ENCODE measurements around the gene OPRM1.
"Not testable (repeated sequence)": the region's sequence is repeated elsewhere in the genome, so short reads cannot be mapped to it uniquely, and the experiment has no call there.

The OPRM1 gene

GRCh38 chr6:154213782-154214181 lies 174.7 kb downstream of the OPRM1 start:
- DNase-seq, result no peak

- no peak for DNase-seq
Observed at GRCh38 chr6:154218301-154218700, 179.3 kb downstream of the OPRM1 start.

- no peak for DNase-seq
Observed at GRCh38 chr6:154218787-154219186, 179.7 kb downstream of the OPRM1 start.

- DNase-seq, result no peak
Observed at GRCh38 chr6:154219250-154219649, 180.2 kb downstream of the OPRM1 start.

GRCh38 chr6:154222716-154223115 lies 183.7 kb downstream of the OPRM1 start:
- DNase-seq, result no peak

- no peak for DNase-seq
Observed at GRCh38 chr6:154223296-154223695, 184.3 kb downstream of the OPRM1 start.

GRCh38 chr6:154226461-154226860 lies 187.4 kb downstream of the OPRM1 start:
- DNase-seq, result no peak

- no peak for DNase-seq
Observed at GRCh38 chr6:154227862-154228520, 189.0 kb downstream of the OPRM1 start.

- no peak for DNase-seq
Observed at GRCh38 chr6:154228521-154228905, 189.5 kb downstream of the OPRM1 start.

GRCh38 chr6:154229786-154230185 lies 190.7 kb downstream of the OPRM1 start:
- DNase-seq, result no peak

- DNase-seq, result no peak
Observed at GRCh38 chr6:154230393-154230792, 191.4 kb downstream of the OPRM1 start.

- DNase-seq, result no peak
Observed at GRCh38 chr6:154230910-154231595, 192.0 kb downstream of the OPRM1 start.

- DNase-seq, result no peak
Observed at GRCh38 chr6:154232013-154232910, 193.2 kb downstream of the OPRM1 start.

- no peak for DNase-seq
Observed at GRCh38 chr6:154233383-154233782, 194.3 kb downstream of the OPRM1 start.

- no peak for DNase-seq
Observed at GRCh38 chr6:154234019-154234772, 195.2 kb downstream of the OPRM1 start.

GRCh38 chr6:154236646-154237301 lies 197.7 kb downstream of the OPRM1 start:
- DNase-seq, result no peak

- no peak for DNase-seq
Observed at GRCh38 chr6:154238831-154239230, 199.8 kb downstream of the OPRM1 start.

- DNase-seq, result no peak
Observed at GRCh38 chr6:154239392-154239791, 200.4 kb downstream of the OPRM1 start.

GRCh38 chr6:154241061-154241460 lies 202.0 kb downstream of the OPRM1 start:
- DNase-seq, result not testable (repeated sequence)

GRCh38 chr6:154241581-154241980 lies 202.5 kb downstream of the OPRM1 start:
- DNase-seq, result no peak

GRCh38 chr6:154242617-154243357 lies 203.7 kb downstream of the OPRM1 start:
- no peak for DNase-seq

Measured in SW 1271 (cell line).